Measurements from ENCODE around the gene FGG. TPM values are rescaled to one million over a fixed set of nuclear protein-coding genes. Genes with fewer than 3 reads are reported as not detected.

FGG gene
- polyA plus RNA-seq, 3 donors: not detected

GRCh38 chr4:154642373-154643009 is 30.0 kb upstream of the FGG start:
- no peak overlapping the region for H3K9ac ChIP-seq (ENCODE audit: insufficient read depth, low read length, poor library complexity, severe bottlenecking)
- H3K4me2 ChIP-seq (replicated peaks; ENCODE audit: extremely low read depth, low read length, poor library complexity, severe bottlenecking): no peak overlapping the region
- intact Hi-C loops (cut with micrococcal nuclease): loop anchor here in 1 of 2 donors (2.0 kb wide), 1 partner anchor 26 kb away; no protein-coding TSS in a partner anchor
- Mint-ChIP-seq H3K36me3 (no peaks in the 10 kb centered on the region), H3K4me1 (peaks cover 7% of the 10 kb centered on the region), H3K27me3 (ENCODE audit: low read depth in 3 of 3) (peaks cover 0 to 3% (median 0%) of the 10 kb centered on the region in 3 donors), H3K4me3 (no peak overlapping the region), H3K9me3 (peaks cover 0 to 2% (median 0%) of the 10 kb centered on the region in 7 donors), H3K27ac (no peak overlapping the region)
- no peaks in the 10 kb centered on the region for H4K20me1 ChIP-seq (ENCODE audit: insufficient read depth, low read length)
- TF ChIP-seq CTCF (IDR thresholded peaks at IDR 0.05): no peak
- no peaks in the 10 kb centered on the region for H3K4me1 ChIP-seq (ENCODE audit: control insufficient read depth in 1 of 2, insufficient read depth in 2 of 2, low read length in 2 of 2)
- WGBS (ENCODE audit: insufficient coverage): 95% methylated on average over 3 of the region's 5 CpGs
- peaks cover 0 to 4% of the 10 kb centered on the region in 2 donors for H3K9me3 ChIP-seq (replicated peaks in 1 of 2; ENCODE audit: control insufficient read depth in 1 of 2, insufficient read depth in 1 of 2, low read length in 2 of 2)
- no peak for DNase-seq
- H2AFZ ChIP-seq (ENCODE audit: insufficient read depth, low read depth, low read length, poor library complexity, severe bottlenecking): no peak overlapping the region
- no peak overlapping the region for H3K4me3 ChIP-seq (replicated peaks in 1 of 3; ENCODE audit: low read depth in 2 of 3, low read length in 3 of 3)
- no peaks in the 10 kb centered on the region for H3K36me3 ChIP-seq (replicated peaks in 1 of 2; ENCODE audit: control insufficient read depth in 1 of 2, insufficient read depth in 2 of 2, low read length in 2 of 2)
- no peaks in the 10 kb centered on the region for H3K79me2 ChIP-seq (ENCODE audit: insufficient read depth, low read length)
- H3K27me3 ChIP-seq (ENCODE audit: control insufficient read depth in 2 of 2, insufficient read depth in 2 of 2, low read length in 2 of 2): no peaks in the 10 kb centered on the region
- H3K27ac ChIP-seq (ENCODE audit: low read depth in 1 of 2, low read length in 2 of 2): no peak overlapping the region

GRCh38 chr4:154640999-154641398 is 28.5 kb upstream of the FGG start:
- DNase-seq: no peak
- Histone ChIP-seq H3K4me3 (replicated peaks in 1 of 3; ENCODE audit: low read depth in 2 of 3, low read length in 3 of 3) (no peak overlapping the region), H2AFZ (ENCODE audit: insufficient read depth, low read depth, low read length, poor library complexity, severe bottlenecking) (no peak overlapping the region), H3K79me2 (ENCODE audit: insufficient read depth, low read length) (no peaks in the 10 kb centered on the region), H3K27me3 (ENCODE audit: control insufficient read depth in 2 of 2, insufficient read depth in 2 of 2, low read length in 2 of 2) (no peaks in the 10 kb centered on the region), H3K9ac (ENCODE audit: insufficient read depth, low read length, poor library complexity, severe bottlenecking) (no peak overlapping the region), H3K4me2 (replicated peaks; ENCODE audit: extremely low read depth, low read length, poor library complexity, severe bottlenecking) (no peak overlapping the region), H3K27ac (ENCODE audit: low read depth in 1 of 2, low read length in 2 of 2) (no peak overlapping the region), H3K4me1 (ENCODE audit: control insufficient read depth in 1 of 2, insufficient read depth in 2 of 2, low read length in 2 of 2) (no peaks in the 10 kb centered on the region), H3K9me3 (replicated peaks in 1 of 2; ENCODE audit: control insufficient read depth in 1 of 2, insufficient read depth in 1 of 2, low read length in 2 of 2) (no peaks in the 10 kb centered on the region), H4K20me1 (ENCODE audit: insufficient read depth, low read length) (no peaks in the 10 kb centered on the region), H3K36me3 (replicated peaks in 1 of 2; ENCODE audit: control insufficient read depth in 1 of 2, insufficient read depth in 2 of 2, low read length in 2 of 2) (no peaks in the 10 kb centered on the region)
- Mint-ChIP-seq H3K4me1 (peaks cover 7% of the 10 kb centered on the region), H3K9me3 (peaks cover 0 to 3% (median 1%) of the 10 kb centered on the region in 7 donors), H3K36me3 (no peaks in the 10 kb centered on the region), H3K27ac (no peak overlapping the region), H3K27me3 (ENCODE audit: low read depth in 3 of 3) (peaks cover 0 to 3% (median 1%) of the 10 kb centered on the region in 3 donors), H3K4me3 (no peak overlapping the region)
- no peak for TF ChIP-seq CTCF (IDR thresholded peaks at IDR 0.05)
- intact Hi-C loops (cut with micrococcal nuclease): no loop called here
- no CpG with 5 or more reads among the region's 4 CpGs for WGBS (ENCODE audit: insufficient coverage)
